GM12872 (cell line): Measurements from ENCODE around the gene MRPS22.

Experiments
- TF ChIP-seq, protein P1 (sequence below): IDR thresholded peaks from 3 replicates; pipeline ENCODE4 v1.5.1; 2011; ENCODE audit warnings: low read depth, mild to moderate bottlenecking, low read length, moderate library complexity; ENCODE audit not compliant: insufficient read depth

Gene MRPS22

DNA sequence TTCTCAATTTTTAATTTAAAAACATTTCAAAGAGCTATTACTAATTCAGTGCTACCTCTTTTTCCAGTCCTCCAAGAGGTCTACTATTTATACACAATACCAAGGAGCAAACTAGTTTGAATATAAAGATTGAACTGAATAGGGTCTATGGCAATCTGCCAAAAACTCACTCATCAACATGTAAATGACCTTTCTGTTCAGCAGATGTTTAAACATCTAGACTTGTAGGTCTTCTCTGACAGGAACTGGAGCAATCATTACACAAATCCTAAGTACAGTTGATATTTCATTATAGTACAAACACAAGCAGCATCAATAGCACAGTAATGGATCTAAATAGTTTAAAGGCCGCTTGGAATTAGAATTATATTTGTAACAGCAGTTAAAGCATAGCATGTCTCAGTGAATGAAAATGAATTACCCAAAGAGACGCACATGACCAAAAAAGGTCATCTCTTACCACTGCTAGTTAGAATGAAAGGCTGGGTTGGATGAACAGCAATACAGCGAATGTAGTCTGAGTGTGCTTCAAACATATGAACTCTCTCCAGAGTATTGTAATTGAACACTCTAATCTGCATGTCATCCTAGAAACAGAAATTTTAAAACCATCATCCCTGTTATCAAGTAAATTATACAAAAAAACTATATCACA, 34.9 kb downstream of the MRPS22 start:
- TF ChIP-seq, protein P1, sequence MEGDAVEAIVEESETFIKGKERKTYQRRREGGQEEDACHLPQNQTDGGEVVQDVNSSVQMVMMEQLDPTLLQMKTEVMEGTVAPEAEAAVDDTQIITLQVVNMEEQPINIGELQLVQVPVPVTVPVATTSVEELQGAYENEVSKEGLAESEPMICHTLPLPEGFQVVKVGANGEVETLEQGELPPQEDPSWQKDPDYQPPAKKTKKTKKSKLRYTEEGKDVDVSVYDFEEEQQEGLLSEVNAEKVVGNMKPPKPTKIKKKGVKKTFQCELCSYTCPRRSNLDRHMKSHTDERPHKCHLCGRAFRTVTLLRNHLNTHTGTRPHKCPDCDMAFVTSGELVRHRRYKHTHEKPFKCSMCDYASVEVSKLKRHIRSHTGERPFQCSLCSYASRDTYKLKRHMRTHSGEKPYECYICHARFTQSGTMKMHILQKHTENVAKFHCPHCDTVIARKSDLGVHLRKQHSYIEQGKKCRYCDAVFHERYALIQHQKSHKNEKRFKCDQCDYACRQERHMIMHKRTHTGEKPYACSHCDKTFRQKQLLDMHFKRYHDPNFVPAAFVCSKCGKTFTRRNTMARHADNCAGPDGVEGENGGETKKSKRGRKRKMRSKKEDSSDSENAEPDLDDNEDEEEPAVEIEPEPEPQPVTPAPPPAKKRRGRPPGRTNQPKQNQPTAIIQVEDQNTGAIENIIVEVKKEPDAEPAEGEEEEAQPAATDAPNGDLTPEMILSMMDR: no peak

DNA sequence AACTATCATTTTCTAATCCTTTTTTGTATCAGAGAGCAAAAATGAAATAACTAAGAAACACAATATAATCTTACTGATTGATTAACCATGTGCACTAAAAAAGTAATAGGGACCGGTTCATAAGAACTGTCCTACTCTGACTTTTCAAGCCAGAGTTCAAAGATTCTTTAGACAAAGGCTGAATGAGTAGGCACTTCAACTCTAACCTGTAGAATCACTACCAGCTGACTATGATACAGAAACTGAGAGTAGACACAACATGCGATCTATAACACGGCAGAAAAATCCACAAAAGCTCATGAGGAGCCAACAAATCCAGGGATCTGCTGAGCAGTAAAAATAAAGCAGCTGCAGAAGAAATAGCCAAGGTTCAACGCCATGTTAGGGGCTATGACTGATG, 36.8 kb downstream of the MRPS22 start:
- TF ChIP-seq, protein P1: no peak

DNA sequence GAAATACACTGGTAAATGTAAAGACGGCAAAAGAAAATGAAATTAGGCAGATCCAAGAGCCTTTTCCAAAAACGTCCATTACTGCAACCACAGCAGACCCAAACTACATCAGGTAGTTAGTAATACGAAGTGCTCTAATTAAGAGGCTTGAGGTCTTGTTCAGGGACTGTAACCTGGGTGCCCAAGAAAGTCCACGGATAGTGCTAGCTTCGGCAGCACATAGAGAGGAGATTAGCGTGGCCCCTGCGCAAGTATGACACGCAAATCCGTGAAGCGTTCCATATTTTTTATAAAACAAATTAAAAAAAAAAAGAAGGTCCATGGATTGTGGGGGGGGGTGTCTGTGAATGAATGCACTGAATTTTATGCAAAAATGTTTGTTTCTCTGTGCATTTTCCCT, 44.3 kb downstream of the MRPS22 start:
- TF ChIP-seq, protein P1: no peak

DNA sequence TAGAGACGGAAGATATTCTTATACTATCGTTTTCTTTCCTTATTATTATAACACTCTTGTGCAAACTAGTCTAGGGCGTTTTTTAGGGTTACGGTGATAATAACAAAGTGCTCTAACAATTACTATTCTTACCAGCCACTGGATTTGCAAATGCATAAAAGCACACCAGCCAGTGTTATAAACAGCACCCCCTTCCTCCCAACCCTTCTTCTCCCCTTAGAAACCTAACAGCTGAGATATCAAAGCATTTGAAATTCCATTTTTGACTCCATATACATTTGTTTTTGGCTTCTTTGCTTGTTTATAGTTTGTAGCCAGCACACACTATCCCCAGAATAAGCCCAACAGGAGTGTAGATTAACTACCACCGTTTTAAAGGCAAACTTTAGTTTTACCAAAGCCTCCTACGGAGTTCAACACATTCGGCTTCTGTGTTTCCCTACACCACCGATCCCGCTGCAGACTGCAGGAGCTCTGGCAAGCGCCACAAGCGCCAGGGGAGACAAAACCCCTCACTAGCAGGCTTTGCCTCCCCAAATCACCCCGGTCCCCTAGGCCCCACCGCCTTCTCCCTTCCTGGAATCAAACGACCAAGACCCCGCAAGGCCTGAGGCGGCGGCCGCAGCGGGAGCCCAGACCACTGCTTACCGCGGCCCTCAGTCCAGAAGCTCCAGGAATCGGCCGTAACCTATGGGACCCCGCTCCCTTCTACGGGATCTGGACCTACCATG, 45.2 kb downstream of the MRPS22 start:
- TF ChIP-seq, protein P1: no peak

DNA sequence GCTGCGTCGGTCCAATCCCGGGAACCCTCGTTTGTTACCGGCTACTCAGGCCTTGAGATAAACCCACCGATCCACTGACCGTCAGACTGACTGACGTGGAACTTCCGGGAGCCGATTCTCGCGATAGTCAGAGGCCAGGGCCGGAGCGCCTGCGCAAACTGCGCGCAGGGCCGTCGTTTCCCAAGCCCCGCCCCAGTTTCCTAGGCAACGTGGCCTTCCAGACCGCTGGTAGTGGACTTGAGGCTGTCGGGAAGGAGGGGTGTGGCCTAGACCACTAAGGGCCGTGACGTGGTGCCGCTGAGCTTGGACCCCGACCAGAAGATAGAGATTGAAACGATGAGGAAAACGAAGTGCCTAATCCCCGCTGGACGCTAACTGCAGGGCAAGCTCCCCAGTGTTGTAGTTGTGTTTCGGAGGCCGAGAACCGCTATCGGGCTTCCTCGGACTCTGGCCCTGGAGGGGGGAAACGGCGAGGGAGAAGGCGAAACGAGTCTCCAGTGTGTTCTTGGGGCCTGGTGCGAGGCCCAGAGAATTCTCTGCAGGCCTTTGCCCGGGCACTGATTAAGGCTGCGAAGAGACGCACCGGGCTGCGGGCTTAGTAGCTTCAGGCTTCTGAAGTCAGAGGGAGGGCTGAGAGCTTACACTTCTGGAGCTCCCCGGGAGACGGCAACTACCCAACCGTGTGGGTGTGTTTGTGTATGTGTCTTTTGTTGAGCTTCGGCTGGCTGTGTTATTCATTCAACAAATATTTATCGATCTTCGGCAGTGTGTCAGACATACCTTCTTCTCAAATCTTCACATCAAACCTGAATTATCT, 45.9 kb downstream of the MRPS22 start, which contains the start of gene COPB2:
Gene COPB2 (minus strand): TSS at position 96 of the 817 bp plus-strand sequence. CDS start 97 bp downstream, outside the sequence.
- TF ChIP-seq, protein P1: no peak

DNA sequence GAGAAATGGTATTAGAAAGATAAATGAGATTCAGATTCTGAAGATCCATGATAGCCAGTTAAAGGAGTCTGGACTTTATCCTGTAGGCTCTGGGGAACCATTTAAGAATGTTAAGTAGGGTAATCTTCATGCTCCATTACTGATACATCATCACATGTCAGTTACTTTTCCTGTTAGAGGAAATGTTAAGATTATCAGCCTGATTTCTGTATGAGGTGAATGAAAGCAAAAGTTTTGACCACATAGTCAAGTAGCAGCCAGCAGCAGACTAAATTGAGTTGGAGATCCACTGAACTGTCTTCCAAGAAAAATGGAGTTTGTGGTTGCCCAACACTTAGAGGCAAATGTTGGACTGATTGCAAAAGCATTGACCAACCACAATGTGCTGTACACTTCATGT, 50.3 kb downstream of the MRPS22 start:
- TF ChIP-seq, protein P1: no peak

DNA sequence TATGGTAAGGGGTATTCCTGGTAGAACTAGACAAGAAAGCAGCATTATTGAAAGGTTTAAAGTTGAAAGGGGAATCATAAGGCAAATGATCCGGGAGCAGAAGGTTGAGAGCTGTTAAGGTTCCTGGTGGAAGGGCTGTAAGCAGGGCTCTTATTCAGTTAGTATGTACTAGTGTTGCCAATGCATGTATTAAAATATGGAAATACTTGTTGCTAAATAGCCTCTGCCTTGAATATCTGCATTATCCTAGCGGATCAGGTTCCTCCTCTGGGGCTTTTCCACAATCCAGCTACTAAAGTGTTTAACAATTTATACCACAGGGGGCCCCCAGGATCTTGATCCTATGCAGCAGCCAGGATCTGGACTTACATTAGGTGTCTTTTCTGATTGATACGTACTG, 52.9 kb downstream of the MRPS22 start:
- TF ChIP-seq, protein P1: no peak
